ENCODE measurements around the gene SMPD3.
"Not testable (repeated sequence)": the region's sequence is repeated elsewhere in the genome, so short reads cannot be mapped to it uniquely, and the experiment has no call there.

Gene SMPD3

DNA sequence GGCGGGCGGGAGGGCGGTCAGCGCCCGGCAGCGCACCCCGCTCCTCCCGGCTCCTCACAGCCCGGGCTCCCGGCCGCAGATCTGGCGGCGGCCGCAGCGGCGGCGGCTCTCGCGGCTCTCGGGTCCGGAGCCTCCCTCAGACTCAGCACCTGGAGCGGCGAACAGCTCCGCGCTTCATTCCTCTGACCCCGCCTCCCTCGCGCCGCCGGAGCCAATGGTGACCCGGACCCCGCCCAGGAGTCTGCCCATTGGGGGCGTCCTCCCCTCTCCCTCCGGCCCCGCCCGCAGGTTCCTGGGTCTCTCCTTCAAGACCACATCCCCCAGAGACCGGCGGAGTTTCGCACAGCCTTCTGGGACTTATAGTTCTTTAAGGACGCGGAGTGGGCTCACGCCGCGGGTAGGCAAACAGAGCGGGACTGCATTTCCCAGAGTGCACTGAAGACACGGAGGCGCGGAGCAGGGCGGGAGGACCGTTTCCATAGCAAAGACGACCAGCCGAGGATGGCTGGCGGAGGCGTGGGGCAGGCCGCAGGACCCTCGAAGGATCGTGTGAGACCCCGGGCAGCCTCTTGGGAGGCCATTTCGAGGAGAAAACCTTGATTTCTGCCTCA, at the start of gene SMPD3:
SMPD3 (minus strand) TSS at position 149 of the 611 bp plus-strand sequence. CDS start 76,327 bp downstream, outside the sequence.
- in situ Hi-C loops (cut with MboI; ENCODE audit: low sequenced_read_pairs), result no loop called here

DNA sequence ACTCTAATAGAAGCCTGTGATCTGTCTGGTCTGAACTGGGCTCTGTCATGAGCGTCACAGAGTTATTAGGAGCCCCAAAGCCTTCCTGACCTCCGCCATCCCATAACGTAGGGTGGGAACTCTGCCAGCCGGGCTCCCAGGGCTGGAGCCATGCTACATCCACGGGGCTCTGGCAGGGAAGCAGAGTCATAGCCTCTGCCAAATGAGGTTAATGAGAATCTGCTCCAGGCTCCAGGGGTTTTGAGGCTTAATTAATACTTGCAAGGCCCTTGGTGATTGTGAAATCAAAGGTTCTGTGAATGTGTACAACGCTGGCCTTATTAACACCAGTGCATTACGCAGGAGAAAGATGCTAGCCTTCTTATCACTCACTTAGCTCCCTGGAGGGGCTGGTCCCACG, 48.4 kb upstream of the SMPD3 start:
- in situ Hi-C loops (cut with MboI; ENCODE audit: low sequenced_read_pairs), result no loop called here

DNA sequence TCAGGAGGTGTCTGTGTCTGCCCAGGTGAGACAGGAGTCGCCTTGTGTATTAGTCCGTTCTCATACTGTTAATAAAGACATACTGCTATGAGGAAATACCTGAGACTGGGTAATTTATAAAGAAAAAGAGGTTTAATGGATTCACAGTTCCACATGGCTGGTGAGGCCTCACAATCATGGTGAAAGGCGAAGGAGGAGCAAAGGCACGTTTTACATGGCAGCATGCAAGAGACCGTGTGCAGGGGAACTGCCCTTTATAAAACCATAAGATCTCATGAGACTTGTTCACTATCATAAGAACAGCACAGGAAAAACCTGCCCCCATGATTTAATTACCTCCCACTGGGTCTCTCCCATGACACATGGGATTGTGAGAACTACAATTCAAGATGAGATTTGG, 46.0 kb upstream of the SMPD3 start:
- in situ Hi-C loops (cut with MboI; ENCODE audit: low sequenced_read_pairs), result not testable (repeated sequence)

DNA sequence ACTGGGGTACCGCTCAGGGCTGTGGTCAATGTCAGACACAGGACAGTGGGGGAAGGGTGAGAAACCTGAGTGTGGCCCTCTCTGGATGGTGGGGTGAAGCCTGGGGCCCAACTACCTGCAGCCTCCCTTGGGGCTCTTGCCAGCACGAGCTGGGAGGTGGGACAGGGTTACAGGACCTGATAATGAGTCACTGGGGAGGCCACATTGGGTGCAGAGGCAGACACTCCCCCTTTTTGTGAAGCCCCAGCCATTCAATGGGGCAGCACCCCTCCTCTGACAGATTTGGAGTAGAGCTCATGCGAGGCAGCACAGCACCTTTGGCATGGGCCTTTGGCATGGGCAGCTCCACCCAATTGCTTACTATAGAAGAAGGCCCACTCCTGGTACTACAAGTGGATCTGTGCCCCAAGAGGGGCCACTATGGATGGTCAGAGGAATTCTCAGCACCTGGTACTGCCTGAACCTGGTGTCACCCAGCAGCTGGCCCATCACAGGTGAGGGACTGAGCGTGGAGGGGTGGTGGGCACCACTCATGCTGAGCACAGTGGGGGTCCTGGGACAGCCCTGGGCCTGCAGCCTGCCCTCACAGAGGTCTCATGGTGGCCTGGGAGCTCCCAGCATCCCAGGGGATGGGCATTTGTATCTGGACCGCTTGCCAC, 45.2 kb upstream of the SMPD3 start:
- in situ Hi-C loops (cut with MboI; ENCODE audit: low sequenced_read_pairs), result no loop called here

DNA sequence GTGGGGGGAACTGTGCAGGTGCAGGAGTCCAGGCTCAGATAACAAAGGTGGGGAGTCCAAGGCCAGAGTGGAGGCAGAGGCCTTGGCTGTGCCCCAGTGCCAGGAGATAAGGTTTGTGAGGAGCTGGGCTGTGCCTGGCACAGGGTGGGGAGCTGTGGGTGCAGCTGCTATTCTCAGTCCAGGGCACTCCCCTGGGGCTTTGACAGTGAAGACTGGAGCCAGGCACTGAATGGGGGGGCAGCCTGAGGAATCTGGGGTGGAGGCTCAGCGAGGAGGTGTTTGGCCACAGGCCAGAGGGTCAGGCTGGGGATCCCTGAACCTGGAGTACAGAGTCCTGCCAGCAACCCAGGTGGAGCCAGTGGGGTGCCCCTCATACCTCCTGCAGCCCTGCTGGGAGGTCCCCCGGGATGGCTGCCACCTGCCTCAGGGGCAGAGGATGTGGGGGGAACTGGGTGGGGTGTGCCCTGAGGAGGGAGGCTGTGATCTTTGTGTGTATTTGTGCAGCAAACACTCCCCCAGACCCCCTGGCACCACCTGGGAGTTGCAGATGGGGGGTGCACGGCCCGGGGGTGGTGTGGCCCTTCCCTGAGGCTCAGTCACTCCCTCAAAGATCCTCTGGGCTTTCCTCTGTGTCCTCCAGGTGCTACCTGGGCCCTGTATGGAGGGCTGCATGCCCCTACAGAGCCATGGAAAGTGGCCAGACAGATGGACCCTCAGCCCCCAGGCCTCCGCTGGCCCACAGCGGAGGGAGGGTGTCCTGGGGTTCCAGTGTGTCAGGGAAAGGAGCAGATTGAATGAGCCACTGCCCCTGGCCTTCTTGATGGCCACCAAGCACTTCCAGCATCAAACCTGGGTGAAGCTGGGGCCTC, 44.5 kb upstream of the SMPD3 start:
- in situ Hi-C loops (cut with MboI; ENCODE audit: low sequenced_read_pairs), result no loop called here

DNA sequence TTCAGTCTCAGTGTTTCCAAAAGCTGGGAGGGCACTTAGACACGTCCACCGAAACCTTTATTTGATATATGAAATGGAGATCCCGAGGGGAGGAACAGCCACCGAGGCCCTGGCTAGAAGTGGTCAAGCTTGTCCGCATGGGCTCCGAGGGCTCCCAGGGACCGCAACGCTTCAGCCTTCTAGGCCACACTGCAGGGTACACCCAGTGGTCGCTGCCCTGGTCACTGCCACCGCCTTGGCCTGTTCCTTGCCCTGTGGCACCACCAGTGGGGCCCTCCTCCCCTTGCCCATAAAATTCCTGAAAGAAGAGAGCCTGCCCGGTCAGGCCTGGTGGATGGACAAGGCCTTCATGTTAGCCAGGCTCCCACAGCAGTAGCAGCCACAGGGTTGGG, 43.8 kb upstream of the SMPD3 start:
- in situ Hi-C loops (cut with MboI; ENCODE audit: low sequenced_read_pairs), result no loop called here

DNA sequence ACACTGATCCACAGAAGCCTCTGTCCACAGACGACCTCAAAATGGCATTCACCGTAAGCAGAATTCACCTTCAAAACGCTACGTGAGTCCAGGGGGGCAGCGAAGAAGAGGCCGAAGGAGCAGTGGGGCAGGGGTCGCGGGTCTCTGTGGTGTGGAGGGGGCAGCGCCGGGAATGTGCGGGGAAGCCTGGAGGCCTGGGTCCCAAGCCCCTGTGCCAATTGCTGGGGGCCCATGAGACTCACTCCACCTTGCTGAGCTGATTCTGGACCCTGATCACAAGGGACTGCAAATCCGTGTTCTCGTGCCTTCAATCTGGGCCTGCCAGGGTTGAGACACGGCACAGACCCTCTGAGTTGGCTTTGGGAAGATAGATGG, 43.3 kb upstream of the SMPD3 start:
- in situ Hi-C loops (cut with MboI; ENCODE audit: low sequenced_read_pairs), result no loop called here

DNA sequence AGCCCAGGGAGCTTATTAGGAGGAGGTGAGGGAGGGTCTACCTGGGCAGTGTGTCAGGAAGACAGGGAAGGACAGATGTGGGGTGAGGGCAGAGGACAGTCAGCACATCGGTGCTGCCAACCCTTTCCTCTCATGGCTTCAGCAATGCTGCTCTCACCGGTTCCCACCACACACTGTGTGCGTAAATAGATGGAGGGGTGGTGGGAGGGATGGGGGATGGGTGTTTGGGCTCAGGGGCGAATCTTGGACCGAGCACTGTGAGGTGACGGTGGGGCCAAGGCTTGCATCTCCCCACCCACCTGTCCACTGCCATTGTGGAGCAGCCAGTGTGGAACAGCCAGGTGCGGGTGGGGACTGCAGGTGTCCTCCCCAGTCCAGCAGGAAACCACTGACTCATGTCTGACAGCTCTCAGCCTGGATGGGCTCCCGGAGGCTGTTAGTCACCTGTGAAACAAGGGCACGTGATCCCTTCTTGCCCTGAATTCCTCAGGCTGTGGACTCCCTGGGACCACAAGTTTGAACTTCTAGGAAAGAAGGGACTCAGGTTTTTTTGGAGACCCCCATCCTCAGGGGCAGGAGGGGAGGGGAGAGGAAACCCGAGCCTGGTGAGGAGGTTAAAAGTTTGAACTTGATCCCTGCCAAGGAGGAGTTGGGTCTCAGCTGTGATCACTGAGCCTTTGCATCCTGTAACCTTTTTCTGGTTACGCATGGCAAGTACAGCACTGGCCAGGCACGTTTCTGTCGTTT, 42.7 kb upstream of the SMPD3 start:
- in situ Hi-C loops (cut with MboI; ENCODE audit: low sequenced_read_pairs), result no loop called here

DNA sequence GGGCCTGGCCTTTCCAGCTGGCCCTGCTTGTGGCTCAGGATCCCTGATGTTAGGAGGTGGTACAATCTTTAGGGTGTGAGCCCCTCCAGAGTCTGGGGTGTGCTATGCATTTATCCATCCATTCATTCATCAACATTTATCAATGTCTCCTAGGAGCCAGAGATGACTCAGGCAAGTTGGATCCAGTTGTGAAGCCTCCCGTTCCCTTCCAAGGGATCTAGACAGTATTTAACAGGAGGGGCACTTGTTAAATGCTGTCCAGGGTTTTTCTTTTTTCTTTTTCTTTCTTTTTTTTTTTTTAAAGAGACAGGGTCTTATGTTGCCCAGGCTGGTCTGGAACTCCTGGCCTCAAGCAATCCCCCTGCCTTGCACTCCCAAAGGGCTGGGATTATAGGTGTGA, 42.0 kb upstream of the SMPD3 start:
- in situ Hi-C loops (cut with MboI; ENCODE audit: low sequenced_read_pairs), result no loop called here

DNA sequence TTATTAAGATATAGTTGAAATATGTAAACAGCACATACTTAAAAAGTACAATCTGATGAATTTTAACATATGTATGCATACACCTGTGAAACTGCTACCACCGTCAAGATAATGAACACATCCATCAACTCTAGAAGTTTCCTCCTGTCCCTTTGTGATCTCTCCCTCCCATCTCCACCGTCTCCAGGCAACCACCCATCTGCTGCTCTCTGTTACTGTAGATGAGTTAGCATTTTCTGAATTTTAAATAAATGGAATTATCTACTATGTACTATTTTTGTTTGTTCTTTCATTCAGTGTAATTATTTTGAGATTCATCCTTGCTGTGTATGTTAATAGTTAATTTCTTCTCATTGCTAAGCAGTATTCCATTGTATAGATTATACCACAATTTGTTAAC, 40.2 kb upstream of the SMPD3 start:
- in situ Hi-C loops (cut with MboI; ENCODE audit: low sequenced_read_pairs), result no loop called here

DNA sequence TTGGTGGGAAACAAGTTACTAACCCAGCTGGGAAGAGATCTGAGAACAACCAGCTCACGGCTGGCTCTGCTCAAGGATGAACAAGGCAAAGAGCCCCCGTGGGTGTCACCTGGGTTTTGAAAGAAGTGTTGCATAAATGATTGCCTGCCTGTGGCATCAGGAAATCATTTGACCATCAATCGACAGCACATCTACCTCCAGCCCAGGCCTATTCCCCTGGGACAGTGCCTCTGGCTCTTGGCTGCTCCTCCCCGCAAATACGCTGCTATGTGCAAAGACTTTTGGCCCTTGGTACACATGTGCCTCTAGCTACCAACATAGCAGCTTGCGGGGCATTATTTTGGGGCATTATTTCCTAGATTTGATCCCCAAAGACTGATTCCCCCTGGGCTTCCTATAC, 39.4 kb upstream of the SMPD3 start:
- in situ Hi-C loops (cut with MboI; ENCODE audit: low sequenced_read_pairs), result no loop called here

DNA sequence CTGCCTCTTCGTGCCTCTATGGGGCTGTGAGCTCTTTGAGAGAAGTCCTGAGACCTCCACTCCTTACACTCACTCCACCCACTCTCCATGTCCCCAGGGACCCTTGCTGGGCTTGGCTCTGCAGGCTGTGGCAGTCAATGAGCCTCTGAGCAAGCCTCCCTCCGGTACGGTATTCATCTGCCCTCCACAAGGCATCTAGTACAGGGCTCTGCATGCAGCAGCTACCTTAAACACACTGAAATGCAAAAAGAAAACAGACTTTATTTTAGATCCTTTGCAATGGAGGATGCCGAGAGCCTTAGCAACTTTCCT, 38.9 kb upstream of the SMPD3 start:
- in situ Hi-C loops (cut with MboI; ENCODE audit: low sequenced_read_pairs), result no loop called here

DNA sequence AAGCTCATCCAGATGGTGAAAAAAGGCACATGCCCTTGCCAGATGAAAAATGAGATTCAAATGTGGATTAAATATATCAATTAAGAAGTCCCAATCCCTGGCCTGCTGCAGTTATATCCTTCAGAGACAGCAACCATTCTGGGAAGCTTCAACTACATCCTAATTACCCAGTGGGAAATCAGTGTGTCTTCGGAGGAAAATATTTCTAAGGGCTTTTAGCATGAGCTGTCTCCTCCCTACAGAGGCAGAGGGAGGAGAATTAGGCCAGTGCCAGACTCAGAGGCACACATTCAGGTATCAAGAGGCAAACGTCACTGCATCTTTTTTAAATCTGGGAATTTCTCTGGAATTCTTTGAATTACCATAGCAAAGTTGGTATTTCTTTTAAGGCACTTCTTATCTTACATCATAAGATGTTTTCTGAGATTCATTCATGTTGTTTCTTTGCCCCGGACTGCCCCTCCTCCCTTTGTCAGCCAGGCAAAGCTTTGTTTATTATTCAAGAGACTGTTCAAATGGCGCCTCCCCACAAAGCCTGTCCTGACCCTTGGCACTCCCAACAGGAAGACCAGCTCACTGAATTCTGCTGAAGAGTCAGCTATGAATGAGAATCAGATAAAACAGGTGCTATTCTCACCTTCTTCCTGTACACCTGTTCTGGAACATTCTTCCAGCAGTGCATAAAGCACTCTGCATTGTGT, 38.3 kb upstream of the SMPD3 start:
- in situ Hi-C loops (cut with MboI; ENCODE audit: low sequenced_read_pairs), result no loop called here

DNA sequence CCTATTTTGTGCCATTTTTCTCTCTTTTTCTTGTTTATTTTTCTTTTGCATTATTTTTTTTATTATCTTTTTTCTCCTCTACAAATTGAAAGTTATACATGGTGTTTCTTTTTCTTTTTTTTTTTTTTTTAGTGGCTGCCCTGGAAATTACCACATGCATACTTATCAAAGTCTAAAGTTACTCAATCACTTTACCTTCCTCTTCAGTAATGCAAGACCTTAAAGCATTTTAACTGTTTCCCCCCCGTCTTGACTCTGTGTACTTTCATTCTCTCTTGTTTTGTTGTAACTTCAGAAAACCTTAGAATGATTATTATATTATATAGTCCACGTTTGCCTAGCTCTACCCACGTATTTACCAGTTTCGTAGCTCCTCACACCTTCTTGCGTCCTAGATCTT, 33.3 kb upstream of the SMPD3 start:
- in situ Hi-C loops (cut with MboI; ENCODE audit: low sequenced_read_pairs), result no loop called here

DNA sequence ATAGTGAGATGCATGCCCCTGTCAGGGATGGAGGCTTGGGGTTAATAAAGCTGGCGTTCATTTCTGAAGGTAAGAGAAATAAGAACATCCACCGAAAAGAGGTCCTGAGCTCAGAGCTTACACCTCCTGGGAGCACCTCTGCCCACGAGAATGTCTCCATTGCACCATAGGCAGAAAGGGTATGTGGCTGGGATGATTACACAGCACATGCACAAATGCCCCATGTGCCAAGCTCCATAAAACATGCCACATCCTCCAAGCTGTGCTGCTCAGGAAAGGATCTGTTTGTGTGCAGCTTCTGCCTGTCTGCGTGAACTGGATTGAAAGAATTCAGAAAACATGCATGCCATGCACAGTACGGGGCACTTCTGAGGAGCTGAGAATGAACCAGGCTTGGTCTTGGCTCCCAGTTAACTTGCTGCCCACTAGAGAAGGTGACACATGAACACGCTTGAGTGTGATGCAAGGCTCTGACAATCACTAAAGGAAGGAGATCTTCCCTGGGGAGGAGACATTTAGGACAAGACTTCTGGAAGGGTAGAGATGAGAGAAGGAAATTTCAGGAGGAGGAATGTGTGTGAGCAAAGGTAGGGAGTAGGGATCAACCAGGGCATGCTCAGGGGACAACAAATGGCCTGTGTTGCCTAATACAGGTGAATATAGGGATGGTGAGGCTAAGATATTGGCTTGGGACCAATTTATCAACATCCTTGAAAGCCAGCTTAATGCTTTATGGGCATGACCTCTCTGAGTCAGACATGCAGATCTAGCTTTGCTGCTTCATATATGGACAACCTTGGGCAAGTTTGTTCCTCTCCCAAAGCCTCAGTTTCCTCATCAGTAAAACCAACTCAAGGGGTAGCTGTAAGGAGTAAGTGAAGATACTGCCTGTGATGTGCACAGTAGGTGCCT, 32.0 kb upstream of the SMPD3 start:
- in situ Hi-C loops (cut with MboI; ENCODE audit: low sequenced_read_pairs), result no loop called here

DNA sequence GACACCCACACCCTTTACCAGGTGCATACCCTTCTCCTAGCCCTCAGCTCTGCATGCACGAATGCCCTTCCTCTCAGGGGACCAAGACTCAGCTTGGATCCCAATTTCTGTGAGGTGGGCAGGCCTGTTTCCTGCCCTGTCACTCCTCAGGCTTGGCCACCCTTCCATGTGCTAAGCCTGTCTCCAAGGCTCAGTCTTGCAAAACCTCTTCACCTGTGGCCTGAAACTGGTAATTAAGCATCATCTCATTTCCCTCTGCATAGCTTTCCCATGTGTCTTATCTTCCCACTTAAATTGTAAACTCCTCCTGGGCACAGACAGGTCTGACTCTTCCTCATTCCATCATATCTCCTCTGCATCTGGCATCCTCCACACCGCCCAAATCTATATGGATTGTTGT, 31.0 kb upstream of the SMPD3 start:
- in situ Hi-C loops (cut with MboI; ENCODE audit: low sequenced_read_pairs), result no loop called here

DNA sequence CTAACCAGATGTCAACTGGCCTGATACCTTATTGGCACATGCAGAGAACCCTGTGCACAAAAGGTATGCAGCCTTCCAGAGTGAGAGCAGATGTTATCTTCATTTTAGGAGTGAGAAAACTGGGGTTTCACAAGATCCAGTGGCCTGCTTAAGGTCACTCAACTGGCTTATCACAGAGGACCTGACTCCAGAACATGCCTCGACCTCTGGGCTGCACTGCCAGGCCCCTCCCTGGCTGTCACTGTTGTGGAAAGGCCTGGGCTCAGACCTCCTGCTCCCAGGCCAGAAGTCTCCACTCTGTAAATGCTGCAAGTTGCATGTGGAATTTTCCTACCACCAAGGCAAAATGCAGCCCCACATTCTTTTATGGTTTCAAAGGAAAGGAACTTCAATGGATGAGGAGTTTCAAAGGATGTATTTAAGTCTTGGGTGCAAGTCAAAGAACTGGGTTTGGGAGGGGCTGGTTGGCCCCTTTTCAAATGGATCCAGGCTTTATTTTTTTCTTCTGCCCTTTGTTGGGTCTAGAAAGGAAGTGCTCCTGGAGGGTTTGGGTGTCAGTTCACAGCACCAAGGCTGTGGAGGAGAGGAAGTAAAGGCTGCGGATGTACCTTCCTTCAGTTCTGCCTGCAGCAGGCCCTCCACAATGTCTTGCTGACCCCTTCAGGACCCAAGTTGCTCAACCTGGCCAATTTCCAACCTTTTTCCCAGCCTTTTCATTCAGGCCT, 30.4 kb upstream of the SMPD3 start:
- in situ Hi-C loops (cut with MboI; ENCODE audit: low sequenced_read_pairs), result no loop called here

DNA sequence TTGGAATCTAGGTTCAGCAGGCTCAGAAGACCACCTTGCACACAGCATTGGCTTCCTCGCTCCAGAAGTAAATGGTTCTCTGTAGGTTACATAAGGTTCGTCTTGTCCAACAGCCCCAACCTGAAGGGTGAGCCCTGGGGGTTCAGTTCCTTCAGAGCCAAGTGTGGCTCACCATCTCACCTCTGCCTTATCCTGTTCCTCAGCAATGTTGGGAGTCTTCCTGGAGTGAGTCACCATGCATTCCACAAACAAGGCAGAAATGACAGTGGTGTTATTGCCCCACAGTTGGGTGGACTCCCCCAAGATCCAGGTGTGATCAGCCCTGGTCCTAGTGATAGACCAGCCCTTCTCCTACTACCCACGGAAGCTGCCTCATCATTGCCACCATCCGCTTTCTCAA, 26.8 kb upstream of the SMPD3 start:
- in situ Hi-C loops (cut with MboI; ENCODE audit: low sequenced_read_pairs), result no loop called here

DNA sequence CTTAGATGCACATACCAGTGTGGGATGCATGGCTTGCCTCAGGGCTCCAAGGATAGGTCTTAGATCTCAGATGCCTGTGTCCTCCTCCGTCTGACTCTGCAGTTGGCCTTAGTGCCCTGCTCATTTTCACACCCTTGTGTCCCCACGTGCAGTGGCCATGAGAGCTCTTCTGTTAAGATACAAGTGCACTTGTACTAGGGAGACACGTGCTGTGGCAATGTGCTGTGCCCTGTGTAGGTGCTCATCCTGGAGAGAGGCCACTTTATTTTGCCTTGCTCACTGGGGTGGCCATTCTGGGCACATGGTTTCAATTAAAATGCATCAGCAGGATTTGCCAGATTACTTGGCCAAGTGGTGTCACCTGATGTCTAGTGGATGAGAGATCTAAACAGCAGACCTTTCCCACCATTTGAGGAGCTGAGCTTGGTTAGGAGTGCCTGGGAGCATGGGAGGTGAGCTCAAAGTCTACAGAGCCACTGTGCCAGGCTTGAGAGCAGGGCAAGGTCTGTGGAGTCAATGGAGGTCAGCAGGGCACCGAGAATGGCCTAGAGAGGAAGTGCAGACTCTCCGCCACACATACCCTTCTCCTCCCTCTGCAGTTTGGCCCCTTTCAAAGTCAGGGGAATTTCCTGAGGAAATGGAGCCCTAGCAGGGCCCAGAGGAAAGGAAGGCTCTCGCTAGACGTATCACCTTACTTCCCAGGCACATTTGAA, 25.2 kb upstream of the SMPD3 start:
- in situ Hi-C loops (cut with MboI; ENCODE audit: low sequenced_read_pairs), result no loop called here
